NCI-H1105 (cell line): Measurements from ENCODE around the gene RAD51AP2.
A peak's percentile ranks its signal among the peaks of the same experiment; 100 is the strongest.
"Not testable (repeated sequence)": the region's sequence is repeated elsewhere in the genome, so short reads cannot be mapped to it uniquely, and the experiment has no call there.

Experiments
- DNase-seq: peaks from one replicate; lab custom pipeline; 2025; lab: John Stamatoyannopoulos, UW

Gene RAD51AP2

GRCh38 chr2:17518212-17519154 lies at the start of gene RAD51AP2:
Gene RAD51AP2, minus strand, starts transcription at chr2:17518440. Its CDS starts 25 bp downstream, at chr2:17518415.
- DNase-seq: peak; percentile 29

GRCh38 chr2:17565726-17566125 lies 47.5 kb upstream of the RAD51AP2 start:
- DNase-seq: not testable (repeated sequence)

GRCh38 chr2:17558878-17559277 lies 40.6 kb upstream of the RAD51AP2 start:
- no peak for DNase-seq

- no peak for DNase-seq
Observed at GRCh38 chr2:17558053-17558452, 39.8 kb upstream of the RAD51AP2 start.

GRCh38 chr2:17557596-17557995 lies 39.4 kb upstream of the RAD51AP2 start:
- no peak for DNase-seq

GRCh38 chr2:17555150-17555549 lies 36.9 kb upstream of the RAD51AP2 start:
- DNase-seq: no peak

- DNase-seq: no peak
Observed at GRCh38 chr2:17550907-17551306, 32.7 kb upstream of the RAD51AP2 start.

- no peak for DNase-seq
Observed at GRCh38 chr2:17547737-17548136, 29.5 kb upstream of the RAD51AP2 start.

- DNase-seq: no peak
Observed at GRCh38 chr2:17547237-17547636, 29.0 kb upstream of the RAD51AP2 start.

GRCh38 chr2:17545680-17546613 lies 27.7 kb upstream of the RAD51AP2 start:
- DNase-seq: no peak

GRCh38 chr2:17544256-17544655 lies 26.0 kb upstream of the RAD51AP2 start:
- no peak for DNase-seq

GRCh38 chr2:17543848-17544247 lies 25.6 kb upstream of the RAD51AP2 start:
- no peak for DNase-seq

- no peak for DNase-seq
Observed at GRCh38 chr2:17543131-17543660, 25.0 kb upstream of the RAD51AP2 start.

GRCh38 chr2:17542471-17542870 lies 24.2 kb upstream of the RAD51AP2 start:
- DNase-seq: no peak

GRCh38 chr2:17541531-17541950 lies 23.3 kb upstream of the RAD51AP2 start:
- no peak for DNase-seq

GRCh38 chr2:17540813-17541530 lies 22.7 kb upstream of the RAD51AP2 start:
- DNase-seq: no peak

- DNase-seq: peak; percentile 89
Observed at GRCh38 chr2:17540093-17540812, 22.0 kb upstream of the RAD51AP2 start, which contains the start of gene VSNL1. Gene VSNL1, plus strand, starts transcription at chr2:17540696. Its CDS starts 51,379 bp downstream, at chr2:17592075.

GRCh38 chr2:17539611-17540092 lies 21.4 kb upstream of the RAD51AP2 start:
- peak; percentile 31 for DNase-seq

GRCh38 chr2:17538844-17539554 lies 20.8 kb upstream of the RAD51AP2 start:
- peak; percentile 38 for DNase-seq
